HG03439 (cell line): ENCODE results near the gene MRPS15.
A peak's percentile ranks its signal among the peaks of the same experiment; 100 is the strongest.
"Not testable (repeated sequence)": the region's sequence is repeated elsewhere in the genome, so short reads cannot be mapped to it uniquely, and the experiment has no call there.

Source experiments
- ATAC-seq: cut with Tn5 transposase; IDR thresholded peaks from one replicate; pipeline ENCODE4 v1.9.1; 2021; ENCODE audit warnings: mild to moderate bottlenecking, moderate library complexity; ENCODE audit not compliant: unreplicated experiment

MRPS15 gene

GRCh38 chr1:36484099-36484498, 19.9 kb upstream of the MRPS15 start:
- ATAC-seq = no peak

- no peak for ATAC-seq
Measured at GRCh38 chr1:36482724-36483388, 18.7 kb upstream of the MRPS15 start, which contains the start of gene CSF3R. TSS of gene CSF3R (minus strand) at chr1:36482913. CDS start at chr1:36479496, 3,417 bp downstream.

DNA sequence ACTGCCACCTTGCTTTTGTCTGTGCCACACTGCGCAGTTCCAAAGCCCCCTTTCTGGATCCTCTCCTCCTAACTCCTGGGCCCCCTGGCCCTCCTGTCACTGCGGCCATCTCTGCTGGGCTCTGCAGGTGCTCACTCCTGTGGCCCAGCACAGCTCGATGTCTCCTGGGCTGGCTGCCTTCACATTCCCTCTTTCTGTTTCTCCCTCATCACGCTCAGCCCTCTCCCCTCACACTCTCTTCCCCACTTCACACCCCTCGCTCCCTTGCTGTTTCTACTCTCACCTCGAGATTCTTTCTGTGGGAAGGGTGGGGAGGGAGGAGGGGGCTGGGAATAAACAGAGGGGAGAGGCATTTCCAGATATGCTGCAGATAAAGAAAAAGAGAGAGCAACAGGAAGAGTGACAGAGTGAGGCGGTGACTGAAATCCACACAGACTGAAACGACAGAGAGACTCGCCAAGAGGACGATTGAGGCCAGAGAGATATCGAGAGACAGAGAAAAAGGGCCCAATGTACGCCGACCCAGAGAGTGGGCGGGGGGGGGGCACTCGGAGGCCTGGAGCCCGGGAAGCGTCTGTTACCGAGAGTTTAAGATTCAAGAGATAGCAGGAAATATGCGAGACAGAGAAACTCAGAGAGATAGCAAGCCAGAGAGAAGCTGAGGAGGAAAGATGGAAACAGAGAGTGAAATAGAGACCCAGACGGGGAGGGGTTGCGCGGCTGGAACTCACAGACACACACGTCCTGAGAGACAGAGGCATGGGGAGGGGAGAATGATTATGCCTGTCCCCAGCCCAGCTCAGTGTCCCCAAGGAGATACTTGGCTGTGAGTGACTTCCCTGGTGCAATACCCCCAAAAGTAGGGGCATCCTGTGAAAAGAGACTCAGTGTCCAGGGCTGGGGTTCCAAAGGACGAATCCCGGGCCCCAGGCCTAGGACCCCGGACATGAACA, 17.9 kb upstream of the MRPS15 start:
- ATAC-seq = no peak

- no peak for ATAC-seq
Measured at GRCh38 chr1:36481091-36481490, 16.9 kb upstream of the MRPS15 start.

DNA sequence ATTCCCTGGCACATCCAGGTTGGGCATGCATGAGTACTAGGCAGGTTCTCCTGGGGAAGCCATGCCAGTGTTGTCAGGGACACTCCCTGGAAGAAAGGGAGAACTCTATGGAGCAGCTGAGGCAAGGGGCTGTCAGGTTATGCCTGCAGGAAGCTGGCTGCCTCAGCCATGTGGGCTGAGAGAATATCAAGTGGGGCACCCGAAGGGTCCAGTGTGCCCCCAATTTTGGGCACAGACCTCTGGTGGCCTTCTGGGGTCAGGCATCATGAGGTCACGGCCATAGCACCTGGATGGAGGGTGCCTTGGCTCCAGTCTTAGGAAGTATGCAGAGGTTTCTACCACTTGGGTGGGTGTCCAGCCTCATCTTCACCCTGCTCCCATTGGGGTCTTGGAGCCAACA, 16.0 kb upstream of the MRPS15 start:
- ATAC-seq = no peak

DNA sequence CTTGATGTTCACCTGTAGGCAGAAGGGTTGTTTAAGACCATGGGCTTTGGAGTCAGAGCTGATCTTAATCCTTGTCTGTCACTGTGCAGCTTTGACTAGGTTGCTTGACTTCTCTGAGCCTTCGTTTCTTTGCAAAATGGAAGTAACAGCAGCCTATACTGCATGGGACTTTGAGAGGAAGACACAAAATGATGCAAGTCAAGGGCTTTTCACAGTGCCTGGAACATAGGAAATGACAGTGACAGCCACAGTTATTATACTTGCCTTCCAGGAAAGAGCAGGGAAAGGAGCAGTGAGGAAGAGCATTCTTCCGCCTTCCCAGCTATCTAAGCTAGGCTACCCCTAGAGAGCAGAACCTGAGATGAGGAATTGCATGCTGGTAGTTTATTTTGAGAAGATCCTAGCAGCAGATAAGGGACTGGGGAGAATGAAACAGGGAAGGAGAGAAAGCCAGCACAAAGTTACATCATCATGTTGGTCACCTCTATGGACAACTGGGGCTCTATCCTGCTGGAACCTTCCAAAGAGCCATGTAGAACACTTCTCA, 15.4 kb upstream of the MRPS15 start:
- ATAC-seq = no peak

- not testable (repeated sequence) for ATAC-seq
Measured at GRCh38 chr1:36477615-36478014, 13.4 kb upstream of the MRPS15 start.

- ATAC-seq = no peak
Measured at GRCh38 chr1:36476945-36477344, 12.8 kb upstream of the MRPS15 start.

GRCh38 chr1:36475910-36476604, 11.9 kb upstream of the MRPS15 start:
- ATAC-seq = no peak

DNA sequence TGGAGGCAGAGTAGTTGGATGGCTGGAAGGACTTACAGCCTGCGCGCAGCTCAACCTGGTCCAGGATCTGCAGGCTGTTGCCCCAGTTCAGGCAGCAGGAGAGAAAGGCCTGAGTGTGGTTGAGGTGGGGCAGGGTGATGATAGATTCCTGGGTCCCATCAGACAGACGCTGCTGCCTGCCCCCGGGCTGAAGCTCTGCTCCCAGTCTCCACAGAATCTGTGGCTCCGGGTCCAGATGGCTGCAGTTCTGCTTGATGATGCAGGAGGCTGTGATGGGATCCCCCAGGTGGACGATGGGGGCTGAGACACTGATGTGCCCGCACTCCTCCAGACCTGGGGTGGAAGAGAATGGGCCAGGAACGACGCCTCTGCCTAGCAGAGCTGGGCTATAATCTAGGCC, 11.2 kb upstream of the MRPS15 start:
- ATAC-seq = no peak

DNA sequence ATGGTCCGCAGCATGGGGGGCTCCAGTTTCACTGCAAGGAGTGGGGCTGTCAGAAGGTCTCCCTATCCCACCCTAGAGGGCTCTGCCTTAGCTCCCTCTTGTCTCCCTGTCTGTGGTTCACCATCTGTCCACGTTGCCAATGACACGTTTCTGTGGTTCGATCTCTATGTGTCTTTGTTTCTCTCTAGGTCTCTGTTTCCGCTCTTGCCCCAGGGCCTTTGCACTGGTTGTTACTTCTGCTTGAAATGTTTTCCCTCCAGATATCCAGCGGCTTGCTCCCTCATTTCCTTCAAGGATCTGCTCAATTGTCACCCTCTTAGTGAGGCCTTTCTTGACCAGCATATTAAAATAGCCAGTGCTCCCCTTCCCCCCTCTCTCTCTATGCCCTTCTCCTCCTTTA, 8.5 kb upstream of the MRPS15 start:
- ATAC-seq = no peak

GRCh38 chr1:36471830-36472641, 7.9 kb upstream of the MRPS15 start:
- ATAC-seq = no peak

GRCh38 chr1:36469163-36469562, 5.0 kb upstream of the MRPS15 start:
- no peak for ATAC-seq

GRCh38 chr1:36467700-36468455, 3.7 kb upstream of the MRPS15 start:
- no peak for ATAC-seq

DNA sequence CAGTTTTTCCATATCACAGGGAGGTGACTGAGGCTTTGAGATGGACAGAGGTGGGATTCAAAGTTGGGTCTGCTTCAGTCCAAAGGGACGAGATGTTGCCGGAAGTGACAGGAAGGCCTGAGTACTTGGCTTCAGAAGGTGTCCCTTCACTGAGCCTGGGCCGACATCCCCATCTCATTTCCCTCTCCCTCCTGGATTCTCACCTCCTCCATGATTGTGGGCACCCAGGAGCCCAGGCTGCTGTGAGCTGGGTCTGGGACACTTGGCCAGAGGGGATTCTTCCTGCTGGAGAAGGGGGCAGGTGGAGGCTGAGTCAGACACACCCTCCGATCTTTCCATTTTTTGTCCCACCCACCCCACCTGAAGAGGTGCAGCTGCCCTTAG, 2.8 kb upstream of the MRPS15 start:
- ATAC-seq = no peak

GRCh38 chr1:36466370-36467026, 2.3 kb upstream of the MRPS15 start:
- ATAC-seq = no peak

GRCh38 chr1:36465731-36466369, 1.7 kb upstream of the MRPS15 start:
- no peak for ATAC-seq

- ATAC-seq = peak; percentile 35
Measured at GRCh38 chr1:36464605-36465393, 615 bp upstream of the MRPS15 start.
